ENCODE measurements around the gene ACTL6B.

- TF ChIP-seq CTCF (IDR thresholded peaks at IDR 0.05; ENCODE audit: low read length) (no peak), EZH2 (IDR thresholded peaks at IDR 0.05; ENCODE audit: borderline replicate concordance, low read length) (no peak)
These were observed 14.8 kb downstream of the ACTL6B start, which contains the start of gene TFR2 for GRCh38 chr7:100641463-100641859.
